KOPT-K1 (cell line): ENCODE results near the gene STK17B.

Experiments used
- H3K27ac ChIP-seq: fragments of 200-600 bp; sonication (generic); 2 replicates; pipeline ENCODE4 v1.5.1; 2016; ENCODE audit warnings: antibody characterized with exemption, mild to moderate bottlenecking, low read depth, low read length; ENCODE audit not compliant: poor library complexity, severe bottlenecking
- H3K36me3 ChIP-seq: fragments of 200-600 bp; sonication (generic); 2 replicates; pipeline ENCODE4 v1.5.1; 2017; ENCODE audit warnings: antibody characterized with exemption, mild to moderate bottlenecking, low read length, moderate library complexity; ENCODE audit not compliant: insufficient read depth
- H3K9me3 ChIP-seq: fragments of 200-600 bp; sonication (generic); 2 replicates; pipeline ENCODE4 v1.5.1; 2017; ENCODE audit warnings: antibody characterized with exemption, low read length, mild to moderate bottlenecking; ENCODE audit not compliant: insufficient read depth, poor library complexity, severe bottlenecking

The STK17B gene

DNA sequence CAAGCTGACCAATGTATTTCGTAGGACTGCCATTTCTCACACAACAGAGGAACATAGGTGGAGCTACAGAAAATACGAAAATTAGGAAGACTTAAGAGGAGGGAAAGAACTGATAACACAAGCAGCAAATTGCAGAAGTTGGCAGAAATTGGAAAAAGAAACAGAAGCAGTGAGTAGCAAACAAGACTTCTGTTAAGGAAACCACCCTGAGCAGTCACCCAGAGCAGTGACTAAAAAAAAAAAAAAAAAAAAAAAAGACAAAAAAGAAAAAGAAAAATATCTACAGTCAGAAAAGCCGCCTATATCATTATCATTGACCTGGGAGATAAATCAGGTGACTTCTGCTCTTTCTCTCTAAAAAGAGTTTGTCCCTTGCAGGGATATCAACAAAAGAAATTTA, 21.4 kb downstream of the STK17B start:
- H3K27ac ChIP-seq: no peak overlapping the region

GRCh38 chr2:196148736-196149135, 22.6 kb downstream of the STK17B start:
- no peaks in the 10 kb centered on the region for H3K9me3 ChIP-seq
- H3K27ac ChIP-seq: no peak overlapping the region
- peaks cover 99% of the 10 kb centered on the region for H3K36me3 ChIP-seq

More for the DNA sequence above, 21.4 kb downstream of the STK17B start:
- Histone ChIP-seq H3K9me3 (no peaks in the 10 kb centered on the region), H3K36me3 (peaks cover 100% of the 10 kb centered on the region)

GRCh38 chr2:196145256-196145655, 26.1 kb downstream of the STK17B start:
- H3K27ac ChIP-seq: no peak overlapping the region

DNA sequence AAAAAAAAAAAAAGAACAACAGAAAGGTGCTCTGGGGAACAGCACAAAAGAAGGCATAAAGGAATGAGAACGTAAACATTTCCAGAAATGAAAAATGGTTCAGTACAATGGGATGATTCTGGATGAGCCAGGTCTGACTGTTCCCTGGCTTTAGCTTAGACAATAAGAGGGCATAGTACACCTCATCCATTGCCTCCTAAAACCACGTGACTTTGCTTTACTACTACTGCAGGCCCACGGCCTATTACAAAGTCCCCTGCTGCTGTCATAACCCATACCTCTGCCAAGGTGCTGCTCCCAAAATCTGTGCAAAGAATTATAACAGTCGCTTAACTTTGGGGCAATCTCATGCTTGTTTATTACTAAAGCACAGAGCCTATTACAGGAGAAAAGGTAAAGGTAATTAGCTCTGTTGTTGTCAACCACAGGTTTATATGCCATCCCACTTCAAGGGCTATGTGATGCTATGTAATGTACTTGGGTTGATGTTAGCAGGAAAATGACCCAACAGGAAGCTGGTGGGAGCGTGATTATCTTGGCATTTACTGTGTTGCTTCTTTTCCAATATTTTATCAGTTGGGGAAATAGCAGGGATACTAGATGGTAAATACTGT, 26.8 kb downstream of the STK17B start:
- Histone ChIP-seq H3K9me3 (peaks cover 4% of the 10 kb centered on the region), H3K27ac (no peak overlapping the region), H3K36me3 (peaks cover 99% of the 10 kb centered on the region)

More at GRCh38 chr2:196145256-196145655, 26.1 kb downstream of the STK17B start:
- H3K36me3 ChIP-seq: peaks cover 99% of the 10 kb centered on the region
- H3K9me3 ChIP-seq: no peaks in the 10 kb centered on the region

DNA sequence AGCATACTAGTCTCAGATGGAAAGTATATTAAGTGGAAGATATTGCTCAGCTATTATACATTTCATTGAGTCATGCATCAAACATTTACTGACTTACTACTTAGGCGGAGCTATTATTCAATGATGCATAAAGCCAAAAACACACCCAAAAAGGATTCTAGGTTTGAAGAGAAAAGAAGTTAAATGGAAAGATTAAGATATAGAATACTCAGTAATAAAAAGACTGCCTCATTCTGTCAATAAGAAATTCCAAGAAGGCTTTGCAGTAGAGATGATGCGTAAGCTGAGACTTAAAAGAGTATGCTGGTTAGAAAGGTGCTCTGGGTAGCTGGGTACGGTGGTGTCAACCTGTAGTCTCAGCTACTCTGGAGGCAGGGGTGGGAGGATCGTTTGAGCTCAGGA, 27.6 kb downstream of the STK17B start:
- H3K9me3 ChIP-seq: peaks cover 9% of the 10 kb centered on the region
- peaks cover 99% of the 10 kb centered on the region for H3K36me3 ChIP-seq
- H3K27ac ChIP-seq: no peak overlapping the region

DNA sequence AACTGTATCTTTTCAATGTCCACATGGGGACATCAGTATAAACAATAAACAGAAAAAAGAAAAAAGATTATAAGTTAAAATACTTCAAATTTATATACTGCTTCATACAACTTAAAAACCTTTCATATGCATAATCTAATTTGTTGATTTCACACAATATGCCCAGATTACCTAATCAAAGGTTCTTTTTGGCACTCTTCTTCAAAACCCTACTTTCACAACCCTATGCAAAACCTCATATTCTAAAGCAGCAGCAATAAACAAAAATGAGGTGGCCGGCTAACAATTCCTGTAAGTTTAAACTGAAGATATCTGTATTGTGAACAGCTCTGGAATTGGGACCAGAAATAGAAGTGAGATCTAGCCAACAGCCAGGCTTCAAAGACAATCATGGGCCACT, 28.6 kb downstream of the STK17B start:
- no peak overlapping the region for H3K27ac ChIP-seq
- peaks cover 12% of the 10 kb centered on the region for H3K9me3 ChIP-seq
- H3K36me3 ChIP-seq: peaks cover 99% of the 10 kb centered on the region

GRCh38 chr2:196140213-196140612, 31.2 kb downstream of the STK17B start:
- Histone ChIP-seq H3K36me3 (peaks cover 99% of the 10 kb centered on the region), H3K9me3 (peaks cover 38% of the 10 kb centered on the region), H3K27ac (no peak overlapping the region)

DNA sequence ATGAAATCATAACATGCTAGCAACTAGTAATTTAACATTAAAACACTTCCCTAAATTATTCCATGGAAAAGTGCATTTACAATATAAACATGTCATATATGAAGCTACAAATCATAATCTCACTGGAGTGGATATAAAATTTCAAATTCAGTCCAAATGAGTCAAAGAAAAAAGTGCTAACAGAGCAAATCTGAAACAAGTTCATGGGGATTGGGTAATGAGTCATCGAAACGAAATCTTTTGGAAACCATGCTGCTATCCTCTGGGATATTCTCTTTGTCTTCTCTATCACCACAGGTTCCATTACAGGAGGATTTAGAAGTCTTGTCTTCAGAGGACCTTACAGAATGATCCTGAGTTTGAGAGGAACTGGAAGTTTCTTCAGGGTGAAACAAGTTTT, 34.1 kb downstream of the STK17B start:
- H3K36me3 ChIP-seq: peaks cover 100% of the 10 kb centered on the region
- peaks cover 66% of the 10 kb centered on the region for H3K9me3 ChIP-seq
- H3K27ac ChIP-seq: no peak overlapping the region

GRCh38 chr2:196136151-196136550, 35.2 kb downstream of the STK17B start:
- Histone ChIP-seq H3K27ac (no peak overlapping the region), H3K36me3 (peaks cover 95% of the 10 kb centered on the region), H3K9me3 (peaks cover 77% of the 10 kb centered on the region)

DNA sequence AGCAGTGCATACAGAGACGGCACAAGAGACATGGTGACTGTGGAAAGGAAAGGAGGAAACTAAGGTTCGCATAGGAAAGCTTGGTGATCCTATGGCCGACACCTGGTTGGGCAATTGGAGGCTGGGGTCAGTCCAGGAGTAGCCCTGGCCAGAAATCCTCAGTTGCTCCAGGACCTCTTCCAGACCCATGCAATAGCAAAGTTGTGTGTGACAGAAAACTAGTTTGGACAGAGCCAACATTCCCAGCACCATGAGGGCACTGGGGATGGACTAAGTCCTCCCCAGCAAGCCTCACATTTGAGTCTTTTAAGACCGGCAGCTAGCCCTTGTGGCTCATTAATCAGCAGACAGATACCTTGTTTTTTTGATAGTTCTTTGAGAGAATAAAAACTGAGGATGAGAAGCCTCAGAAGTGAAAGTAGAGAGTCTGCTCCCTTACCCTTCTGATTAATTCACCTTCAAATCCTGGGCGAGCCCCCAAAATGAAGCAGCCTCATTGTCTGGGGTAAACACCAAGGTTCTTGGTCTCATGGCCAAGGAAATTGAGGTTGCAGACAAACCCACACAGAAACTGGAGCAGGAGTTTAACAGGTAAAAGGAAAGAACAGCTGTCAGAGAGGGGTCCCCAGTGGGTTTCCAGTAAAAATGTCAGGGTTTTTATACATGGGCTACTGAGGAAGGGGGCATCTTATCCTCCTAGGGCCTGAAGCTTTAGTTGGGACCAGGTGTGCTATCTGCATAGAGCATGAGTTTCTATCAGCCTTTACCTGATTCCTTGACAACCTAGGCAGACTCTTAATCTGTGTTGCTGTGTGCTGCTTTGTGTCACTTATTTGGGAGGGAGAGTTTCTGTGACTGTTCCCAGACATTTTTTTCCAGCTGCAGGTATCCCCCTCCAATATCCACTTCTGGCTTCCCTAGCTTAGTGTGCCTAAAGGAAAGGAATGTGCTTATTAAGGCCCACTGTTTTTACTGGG, 39.1 kb downstream of the STK17B start:
- H3K9me3 ChIP-seq: peaks cover 73% of the 10 kb centered on the region
- peaks cover 55% of the 10 kb centered on the region for H3K36me3 ChIP-seq
- H3K27ac ChIP-seq: no peak overlapping the region

GRCh38 chr2:196131384-196131937, 39.9 kb downstream of the STK17B start:
- Histone ChIP-seq H3K27ac (no peak overlapping the region), H3K9me3 (peaks cover 65% of the 10 kb centered on the region), H3K36me3 (peaks cover 48% of the 10 kb centered on the region)

DNA sequence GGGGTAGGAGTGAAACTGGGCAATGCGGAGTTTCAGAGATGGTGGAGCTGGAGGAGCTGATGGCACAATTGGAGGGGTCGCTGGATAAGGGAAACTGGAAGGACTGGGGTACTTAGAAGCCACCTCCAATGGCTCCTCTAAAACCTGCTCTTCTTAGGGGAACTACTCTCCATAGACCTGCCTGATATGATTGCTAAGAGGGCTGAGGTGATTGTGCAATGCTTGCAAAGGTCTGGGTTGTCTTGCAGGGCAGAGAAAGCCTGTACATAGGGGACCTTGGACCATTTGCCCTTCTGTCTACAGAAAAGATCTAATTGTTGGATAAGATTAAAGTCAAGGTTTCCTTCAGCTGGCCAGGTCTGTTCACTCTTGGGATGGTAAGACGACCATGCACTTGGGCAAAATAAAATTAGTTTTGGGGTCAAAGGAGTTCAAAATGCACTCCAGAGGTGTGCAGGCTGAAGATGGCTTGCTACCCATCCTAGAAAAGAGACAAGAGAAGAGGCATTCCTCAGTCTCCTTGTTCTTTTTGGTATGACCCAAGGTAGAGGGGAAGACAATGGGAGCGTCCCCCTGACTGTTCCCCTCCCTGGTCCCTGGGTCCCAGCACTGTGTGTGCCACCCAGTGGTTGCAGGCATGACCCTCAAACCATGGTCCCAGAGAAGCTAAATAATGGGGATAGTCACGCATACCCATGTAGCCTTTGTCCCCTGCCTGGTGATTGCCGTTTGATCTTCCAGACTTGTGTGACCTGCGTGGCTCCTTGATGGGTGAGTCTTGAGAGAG, 41.1 kb downstream of the STK17B start:
- Histone ChIP-seq H3K9me3 (peaks cover 53% of the 10 kb centered on the region), H3K27ac (no peak overlapping the region), H3K36me3 (peaks cover 35% of the 10 kb centered on the region)

- peaks cover 39% of the 10 kb centered on the region for H3K9me3 ChIP-seq
- no peak overlapping the region for H3K27ac ChIP-seq
- H3K36me3 ChIP-seq: peaks cover 21% of the 10 kb centered on the region
These were observed 42.6 kb downstream of the STK17B start for GRCh38 chr2:196128749-196129148.

DNA sequence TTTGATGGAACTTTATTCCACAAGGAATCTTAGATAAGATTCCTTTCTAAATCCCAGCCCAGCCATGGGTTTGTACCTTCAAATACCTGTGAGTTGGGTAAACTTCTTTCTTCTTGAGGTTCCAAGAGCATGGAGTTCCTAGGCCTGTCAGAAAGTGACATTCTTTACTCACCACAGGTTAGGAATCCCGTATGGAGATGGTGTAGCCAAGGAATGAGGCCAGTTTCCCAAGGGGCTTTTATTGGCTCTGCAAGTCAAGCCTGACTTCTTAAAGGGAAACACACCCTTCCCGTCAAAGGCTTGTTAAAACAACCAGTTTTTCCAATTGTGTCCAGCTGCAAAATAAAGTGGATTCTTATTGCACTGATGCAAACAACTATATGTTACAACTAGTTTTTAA, 45.8 kb downstream of the STK17B start:
- H3K27ac ChIP-seq: no peak overlapping the region
- peaks cover 9% of the 10 kb centered on the region for H3K9me3 ChIP-seq

More for the DNA sequence above, 45.8 kb downstream of the STK17B start:
- H3K36me3 ChIP-seq: no peaks in the 10 kb centered on the region
